GM18517 (cell line): ENCODE results near the gene ASZ1.

Experiments
- ATAC-seq: cut with Tn5 transposase; IDR thresholded peaks from one replicate; pipeline ENCODE4 v1.9.1; 2021; ENCODE audit warnings: mild to moderate bottlenecking, moderate library complexity; ENCODE audit not compliant: unreplicated experiment

Gene ASZ1

GRCh38 chr7:117402109-117402508, 25.2 kb downstream of the ASZ1 start:
- ATAC-seq: no peak

- ATAC-seq: peak; percentile 59
Measured at GRCh38 chr7:117401293-117402002, 25.8 kb downstream of the ASZ1 start.

- no peak for ATAC-seq
Measured at GRCh38 chr7:117399820-117400422, 27.4 kb downstream of the ASZ1 start.

- no peak for ATAC-seq
Measured at GRCh38 chr7:117395743-117396142, 31.6 kb downstream of the ASZ1 start.

GRCh38 chr7:117393781-117394180, 33.5 kb downstream of the ASZ1 start:
- no peak for ATAC-seq

- no peak for ATAC-seq
Measured at GRCh38 chr7:117389871-117390270, 37.4 kb downstream of the ASZ1 start.

- no peak for ATAC-seq
Measured at GRCh38 chr7:117386110-117386706, 41.1 kb downstream of the ASZ1 start.

- ATAC-seq: peak; percentile 73
Measured at GRCh38 chr7:117385363-117386109, 41.8 kb downstream of the ASZ1 start.

GRCh38 chr7:117384688-117385362, 42.5 kb downstream of the ASZ1 start:
- ATAC-seq: no peak

- no peak for ATAC-seq
Measured at GRCh38 chr7:117383483-117384189, 43.7 kb downstream of the ASZ1 start.

GRCh38 chr7:117383046-117383445, 44.2 kb downstream of the ASZ1 start:
- ATAC-seq: no peak

- no peak for ATAC-seq
Measured at GRCh38 chr7:117381362-117381761, 45.9 kb downstream of the ASZ1 start.

- no peak for ATAC-seq
Measured at GRCh38 chr7:117375380-117375779, 51.9 kb downstream of the ASZ1 start.

GRCh38 chr7:117372073-117372472, 55.2 kb downstream of the ASZ1 start:
- ATAC-seq: no peak

- no peak for ATAC-seq
Measured at GRCh38 chr7:117364339-117365080, 62.8 kb downstream of the ASZ1 start.

- peak; percentile 48 for ATAC-seq
Measured at GRCh38 chr7:117362294-117362888, 64.9 kb downstream of the ASZ1 start.

GRCh38 chr7:117350027-117350426, 77.3 kb downstream of the ASZ1 start:
- no peak for ATAC-seq

GRCh38 chr7:117349570-117349969, 77.7 kb downstream of the ASZ1 start:
- no peak for ATAC-seq

GRCh38 chr7:117347962-117348672, 79.2 kb downstream of the ASZ1 start:
- peak; percentile 93 for ATAC-seq
